GM12801 (cell line): ENCODE measurements around the gene KHDC1.

Experiments used
- CTCF ChIP-seq: IDR thresholded peaks from one replicate; pipeline ENCODE4 v1.5.1; 2011; ENCODE audit warnings: control low read depth; ENCODE audit not compliant: insufficient read length; ENCODE audit errors: extremely low read depth

Gene KHDC1

GRCh38 chr6:73293331-73293730 lies 30.3 kb upstream of the KHDC1 start:
- TF ChIP-seq CTCF: no peak

GRCh38 chr6:73290435-73290834 lies 27.4 kb upstream of the KHDC1 start:
- TF ChIP-seq CTCF: no peak

- no peak for TF ChIP-seq CTCF
These were observed 23.8 kb upstream of the KHDC1 start for GRCh38 chr6:73286752-73287151.

GRCh38 chr6:73285674-73286283 lies 22.8 kb upstream of the KHDC1 start:
- TF ChIP-seq CTCF: no peak

GRCh38 chr6:73282871-73283270 lies 19.9 kb upstream of the KHDC1 start:
- TF ChIP-seq CTCF: no peak

- TF ChIP-seq CTCF: no peak
These were observed 1.4 kb upstream of the KHDC1 start for GRCh38 chr6:73264446-73264845.

GRCh38 chr6:73263570-73263909 lies 544 bp upstream of the KHDC1 start:
- no peak for TF ChIP-seq CTCF

- TF ChIP-seq CTCF: no peak
These were observed 4.3 kb downstream of the KHDC1 start for GRCh38 chr6:73258721-73259120.
